Suprapubic skin (tissue), 4 donors: ENCODE measurements around the gene MAK. TPM values are rescaled to one million over a fixed set of nuclear protein-coding genes. Genes with fewer than 3 reads are reported as not detected.
"Not testable (repeated sequence)": the region's sequence is repeated elsewhere in the genome, so short reads cannot be mapped to it uniquely, and the experiment has no call there.

Experiments
- DNase-seq, 2 donors: peaks; one replicate each; pipeline ENCODE4 v3.0.0-alpha.2; 2019; ENCODE audit warnings: low spot score in 2 of 2
- H3K27ac ChIP-seq: fragments of 200-600 bp; sonication (generic); one replicate; pipeline ENCODE4 v1.5.1; 2019
- H3K27me3 ChIP-seq: fragments of 200-600 bp; sonication (generic); one replicate; pipeline ENCODE4 v1.5.1; 2019
- H3K36me3 ChIP-seq: fragments of 200-600 bp; sonication (generic); one replicate; pipeline ENCODE4 v1.5.1; 2019
- H3K4me1 ChIP-seq: fragments of 200-600 bp; sonication (generic); one replicate; pipeline ENCODE4 v1.5.1; 2019
- H3K4me3 ChIP-seq: fragments of 200-600 bp; sonication (generic); one replicate; pipeline ENCODE4 v1.5.1; 2019; ENCODE audit warnings: mild to moderate bottlenecking
- H3K9me3 ChIP-seq: fragments of 200-600 bp; sonication (generic); one replicate; pipeline ENCODE4 v1.5.1; 2019
- EP300 ChIP-seq: sonication (generic); formaldehyde crosslinking; IDR thresholded peaks from one replicate; pipeline ENCODE4 v1.6.1; 2017; ENCODE audit warnings: antibody characterized with exemption
- POLR2A ChIP-seq, 2 donors: fragments of 450-650 bp; IDR thresholded peaks; one replicate each; pipeline ENCODE4 v1.6.1; 2017; ENCODE audit warnings: antibody characterized with exemption in 2 of 2, mild to moderate bottlenecking in 2 of 2, moderate library complexity in 2 of 2
- POLR2AphosphoS5 ChIP-seq, 3 donors: sonication (generic); formaldehyde crosslinking; IDR thresholded peaks; one replicate each; pipeline ENCODE4 v1.6.1; 2017; ENCODE audit warnings: antibody characterized with exemption in 3 of 3
- WGBS: methylation state at CpG from one replicate; pipeline ENCODE4 v1.1.5; 2018; 5-methylcytosine and 5-hydroxymethylcytosine counted together
- total RNA-seq, 4 donors: library from RNA; depleted of rRNA; stranded (reverse); fragments of >200 nt; gene quantifications; one replicate each; pipeline ENCODE4 v1.1.0, GENCODE V29; 2016
- TF ChIP-seq, protein P1 (sequence below), 2 donors: fragments of 200-600 bp in 1 of 2; fragments of 450-650 bp in 1 of 2; sonication (generic) in 1 of 2; IDR thresholded peaks; one replicate each; pipeline ENCODE4 v1.5.1; 2016 to 2019; ENCODE audit warnings: antibody characterized with exemption in 2 of 2, mild to moderate bottlenecking in 1 of 2, moderate library complexity in 1 of 2

MAK gene
- total RNA-seq, 4 donors from 2014 or later, result 0.26 to 0.49 TPM; not detected in 2

DNA sequence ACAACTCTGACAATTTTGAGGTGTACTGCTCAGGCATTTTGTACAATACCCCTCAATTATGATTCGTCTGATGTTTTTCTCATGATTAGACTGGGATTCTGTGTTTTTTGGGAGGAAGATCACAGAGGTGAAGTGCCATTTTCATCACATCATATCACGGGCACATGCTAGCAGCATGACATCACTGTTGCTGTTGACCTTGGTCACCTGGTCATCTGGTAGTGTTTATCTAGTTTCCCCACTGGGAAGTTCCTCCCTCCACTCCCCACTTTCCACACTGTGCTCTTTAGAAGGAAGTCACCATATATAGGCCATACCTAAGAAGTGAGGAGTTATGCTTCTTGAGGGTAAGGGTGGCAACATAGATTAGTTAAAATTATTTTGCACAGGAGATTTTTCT is 22.7 kb upstream of the MAK start:
- TF ChIP-seq POLR2AphosphoS5 (IDR thresholded peaks at IDR 0.05) (no peak), POLR2A (IDR thresholded peaks at IDR 0.05) (no peak), EP300 (no peak)
- TF ChIP-seq, protein P1, sequence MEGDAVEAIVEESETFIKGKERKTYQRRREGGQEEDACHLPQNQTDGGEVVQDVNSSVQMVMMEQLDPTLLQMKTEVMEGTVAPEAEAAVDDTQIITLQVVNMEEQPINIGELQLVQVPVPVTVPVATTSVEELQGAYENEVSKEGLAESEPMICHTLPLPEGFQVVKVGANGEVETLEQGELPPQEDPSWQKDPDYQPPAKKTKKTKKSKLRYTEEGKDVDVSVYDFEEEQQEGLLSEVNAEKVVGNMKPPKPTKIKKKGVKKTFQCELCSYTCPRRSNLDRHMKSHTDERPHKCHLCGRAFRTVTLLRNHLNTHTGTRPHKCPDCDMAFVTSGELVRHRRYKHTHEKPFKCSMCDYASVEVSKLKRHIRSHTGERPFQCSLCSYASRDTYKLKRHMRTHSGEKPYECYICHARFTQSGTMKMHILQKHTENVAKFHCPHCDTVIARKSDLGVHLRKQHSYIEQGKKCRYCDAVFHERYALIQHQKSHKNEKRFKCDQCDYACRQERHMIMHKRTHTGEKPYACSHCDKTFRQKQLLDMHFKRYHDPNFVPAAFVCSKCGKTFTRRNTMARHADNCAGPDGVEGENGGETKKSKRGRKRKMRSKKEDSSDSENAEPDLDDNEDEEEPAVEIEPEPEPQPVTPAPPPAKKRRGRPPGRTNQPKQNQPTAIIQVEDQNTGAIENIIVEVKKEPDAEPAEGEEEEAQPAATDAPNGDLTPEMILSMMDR (IDR thresholded peaks at IDR 0.05), result no peak
- 85% methylated on average over 2 of the region's 2 CpGs for WGBS
- DNase-seq, result no peak

DNA sequence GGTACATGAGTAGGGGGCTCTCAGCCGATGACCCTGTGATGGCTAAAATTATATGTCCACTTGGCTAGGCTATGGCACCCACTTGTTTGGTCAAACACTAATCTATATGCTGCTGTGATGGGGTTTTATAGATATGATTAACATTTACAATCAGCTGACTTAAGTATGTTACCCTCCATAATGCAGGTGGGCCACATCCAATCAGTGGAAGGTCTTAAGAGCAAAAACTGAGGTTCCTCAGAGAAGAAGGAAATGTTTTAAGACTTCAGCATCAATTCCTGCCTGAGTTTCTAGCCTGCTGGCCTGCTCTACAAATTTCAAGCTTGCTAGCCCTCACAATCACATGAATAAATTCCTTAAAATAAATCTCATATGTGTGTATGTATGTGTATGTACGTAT is 18.9 kb upstream of the MAK start:
- Histone ChIP-seq H3K27ac (no peak overlapping the region), H3K36me3 (no peaks in the 10 kb centered on the region), H3K4me3 (no peak overlapping the region), H3K27me3 (no peaks in the 10 kb centered on the region), H3K9me3 (peaks cover 7% of the 10 kb centered on the region), H3K4me1 (no peaks in the 10 kb centered on the region)
- WGBS, result 90% methylated on average over 2 of the region's 2 CpGs
- TF ChIP-seq EP300, result no peak
- no peak for TF ChIP-seq POLR2A (IDR thresholded peaks at IDR 0.05)
- TF ChIP-seq, protein P1 (IDR thresholded peaks at IDR 0.05), result no peak
- TF ChIP-seq POLR2AphosphoS5 (IDR thresholded peaks at IDR 0.05), result no peak
- DNase-seq, result no peak

More for the DNA sequence above, 22.7 kb upstream of the MAK start:
- Histone ChIP-seq H3K27ac (no peak overlapping the region), H3K36me3 (no peaks in the 10 kb centered on the region), H3K4me1 (no peaks in the 10 kb centered on the region), H3K4me3 (no peak overlapping the region), H3K27me3 (no peaks in the 10 kb centered on the region), H3K9me3 (no peaks in the 10 kb centered on the region)

DNA sequence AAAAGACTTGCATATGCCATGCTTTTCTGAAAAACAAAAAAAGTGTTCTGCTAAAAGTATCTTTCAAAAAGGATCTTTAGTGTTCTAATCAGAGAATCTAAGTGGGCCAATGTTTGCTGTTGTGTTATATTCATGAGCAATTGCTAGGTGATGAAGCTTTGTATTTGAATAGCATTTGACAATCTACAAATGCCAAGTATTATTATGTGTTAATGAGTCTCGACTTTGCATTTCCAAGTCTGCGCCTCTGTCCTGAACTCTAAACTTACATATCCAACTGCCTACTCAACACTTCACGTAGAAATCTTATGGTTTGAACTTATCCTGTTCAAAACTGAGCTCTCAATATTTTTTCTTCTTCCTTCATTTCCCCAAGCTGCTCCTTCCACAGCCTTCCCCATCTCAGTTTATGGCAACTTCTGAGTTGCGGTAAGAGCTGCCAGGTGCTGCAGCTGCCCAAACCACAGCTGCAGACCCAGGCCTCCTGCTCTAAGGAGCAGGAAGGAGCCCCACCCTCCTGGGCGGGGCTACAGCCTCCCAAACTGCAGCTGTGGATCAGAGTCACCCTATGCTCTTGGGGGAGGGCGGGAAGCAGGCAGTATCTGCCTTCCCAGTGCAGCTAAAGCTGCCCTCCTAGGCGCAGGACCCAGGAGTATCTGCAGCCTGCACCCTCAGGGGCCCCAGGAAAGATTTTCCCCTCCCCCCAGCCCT is 16.7 kb upstream of the MAK start:
- no peak overlapping the region for H3K4me3 ChIP-seq
- no peak for DNase-seq
- no peak overlapping the region for H3K27ac ChIP-seq
- H3K9me3 ChIP-seq, result peaks cover 7% of the 10 kb centered on the region
- TF ChIP-seq POLR2AphosphoS5 (IDR thresholded peaks at IDR 0.05), result no peak
- TF ChIP-seq, protein P1 (IDR thresholded peaks at IDR 0.05), result no peak
- TF ChIP-seq POLR2A (IDR thresholded peaks at IDR 0.05), result no peak
- TF ChIP-seq EP300, result no peak
- peaks cover 3% of the 10 kb centered on the region for H3K4me1 ChIP-seq
- no peaks in the 10 kb centered on the region for H3K36me3 ChIP-seq
- WGBS, result 75% methylated on average over 7 of the region's 7 CpGs
- H3K27me3 ChIP-seq, result no peaks in the 10 kb centered on the region

DNA sequence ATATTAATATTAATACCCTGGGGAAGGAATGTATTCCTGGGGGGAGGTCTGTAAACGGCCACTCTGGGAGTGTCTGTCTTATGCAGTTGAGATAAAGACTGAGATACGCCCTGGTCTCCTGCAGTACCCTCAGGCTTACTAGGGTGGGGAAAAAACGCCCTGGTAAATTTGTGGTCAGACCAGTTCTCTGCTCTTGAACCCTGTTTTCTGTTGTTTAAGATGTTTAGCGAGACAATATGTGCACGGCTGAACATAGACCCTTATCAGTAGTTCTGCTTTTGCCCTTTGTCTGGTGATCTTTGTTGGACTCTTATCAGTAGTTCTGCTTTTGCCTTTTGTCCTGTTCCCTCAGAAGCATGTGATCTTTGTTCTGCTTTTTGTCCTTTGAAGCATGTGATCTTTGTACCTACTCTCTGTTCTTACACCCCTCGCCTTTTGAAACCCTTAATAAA is 15.5 kb upstream of the MAK start:
- H3K9me3 ChIP-seq, H3K36me3 ChIP-seq, H3K27ac ChIP-seq, H3K4me1 ChIP-seq, DNase-seq, H3K27me3 ChIP-seq, H3K4me3 ChIP-seq: not testable (repeated sequence)
- 83% methylated on average over 6 of the region's 6 CpGs for WGBS

DNA sequence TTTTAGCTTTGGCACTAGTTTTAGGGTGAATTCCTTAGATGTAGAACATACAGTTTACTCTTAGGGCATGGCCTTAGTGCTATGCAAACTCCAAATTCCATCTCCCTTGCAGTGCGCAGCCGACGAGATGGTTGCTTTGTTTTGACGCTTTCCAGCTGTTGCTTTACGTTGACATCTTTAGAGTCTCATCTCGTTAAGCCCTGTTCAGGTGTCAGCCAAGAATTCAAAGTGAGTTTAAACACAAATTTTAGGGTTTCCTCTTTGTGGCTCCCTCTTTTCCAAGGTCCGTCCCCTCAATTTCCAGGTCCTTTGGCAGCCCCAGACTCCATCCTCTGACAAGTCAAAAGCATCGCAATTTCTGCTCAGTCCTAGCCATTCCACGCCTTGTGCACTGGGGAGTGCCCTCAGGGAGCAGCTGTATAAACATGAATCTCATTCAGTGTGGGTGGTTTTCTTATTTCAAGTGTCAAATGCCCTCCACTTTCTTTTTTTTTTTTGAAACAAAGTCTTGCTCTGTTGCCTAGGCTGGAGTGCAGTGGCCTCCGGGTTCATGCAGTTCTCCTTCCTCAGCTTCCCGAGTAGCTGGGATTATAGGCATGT is 14.1 kb upstream of the MAK start:
- Histone ChIP-seq H3K4me1 (peaks cover 3% of the 10 kb centered on the region), H3K4me3 (no peak overlapping the region), H3K36me3 (no peaks in the 10 kb centered on the region), H3K9me3 (peaks cover 7% of the 10 kb centered on the region), H3K27ac (no peak overlapping the region), H3K27me3 (no peaks in the 10 kb centered on the region)
- 68% methylated on average over 11 of the region's 11 CpGs for WGBS
- no peak for DNase-seq
- TF ChIP-seq POLR2A (IDR thresholded peaks at IDR 0.05), result no peak
- TF ChIP-seq, protein P1 (IDR thresholded peaks at IDR 0.05), result no peak
- no peak for TF ChIP-seq POLR2AphosphoS5 (IDR thresholded peaks at IDR 0.05)
- TF ChIP-seq EP300, result no peak
